ENCODE results near the gene SPEF1. TPM values are rescaled to one million over a fixed set of nuclear protein-coding genes. Genes with fewer than 3 reads are reported as not detected.

The SPEF1 gene
- total RNA-seq, 1 experiment from 2014 or later: not detected

DNA sequence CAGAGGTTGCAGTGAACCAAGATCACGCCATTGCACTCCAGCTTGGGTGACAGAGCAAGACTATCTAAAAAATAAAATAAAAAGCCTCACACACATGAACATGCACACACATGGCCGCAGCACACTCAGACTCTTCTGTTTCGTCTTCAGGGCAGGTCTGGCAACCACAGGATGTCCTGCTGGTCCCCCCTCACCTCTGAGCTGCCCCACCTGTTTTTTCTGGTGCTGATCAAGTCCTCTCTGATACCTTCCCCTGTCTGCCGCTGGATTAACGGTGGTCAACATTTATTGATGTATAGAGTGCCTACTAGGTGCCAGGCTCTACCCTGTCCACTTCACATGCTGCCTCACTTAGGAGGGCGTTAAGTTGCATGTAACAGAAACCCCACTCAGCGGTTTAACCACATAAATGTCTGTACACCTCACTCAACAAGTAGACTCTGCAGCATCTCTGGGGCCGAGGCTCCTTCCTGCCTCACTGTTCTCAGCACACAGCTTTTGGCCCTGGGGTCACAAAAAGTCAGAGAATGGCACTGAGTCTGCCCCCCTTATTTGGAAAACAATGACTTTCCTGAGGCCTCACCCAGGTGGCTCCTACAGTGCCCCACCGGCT lies 34.6 kb upstream of the SPEF1 start:
- Mint-ChIP-seq H3K9me3 (ENCODE audit: unreplicated experiment) (no peaks in the 10 kb centered on the region), H3K27ac (ENCODE audit: low read depth, unreplicated experiment) (no peak overlapping the region), H3K4me3 (ENCODE audit: unreplicated experiment) (no peak overlapping the region), H3K36me3 (ENCODE audit: insufficient read depth, unreplicated experiment) (peaks cover 12% of the 10 kb centered on the region), H3K27me3 (ENCODE audit: insufficient read depth, unreplicated experiment) (no peaks in the 10 kb centered on the region), H3K4me1 (ENCODE audit: insufficient read depth, unreplicated experiment) (peaks cover 35% of the 10 kb centered on the region)
- ChIA-PET CTCF (interaction anchor here (0.5 to 10.7 kb wide), 3 partner anchors 13 to 381 kb away, joined by 4 to 231 read pairs (median 5); partner anchors contain the start of genes CENPB and SPEF1), POLR2A (interaction anchor here (0.7 kb wide), 1 partner anchor 30 kb away, joined by 3 read pairs; no protein-coding TSS in a partner anchor)
- BruUV-seq (replicated peaks): no TSS peak
- intact Hi-C loops (cut with micrococcal nuclease): no loop called here
- no peak for TF ChIP-seq CTCF (IDR thresholded peaks at IDR 0.05; ENCODE audit: unreplicated experiment)
- DNase-seq (ENCODE audit: unreplicated experiment): no peak

- no peak for TF ChIP-seq CTCF (IDR thresholded peaks at IDR 0.05; ENCODE audit: unreplicated experiment)
- H3K36me3 Mint-ChIP-seq (ENCODE audit: insufficient read depth, unreplicated experiment): peaks cover 16% of the 10 kb centered on the region
- H3K4me3 Mint-ChIP-seq (ENCODE audit: unreplicated experiment): no peak overlapping the region
- H3K4me1 Mint-ChIP-seq (ENCODE audit: insufficient read depth, unreplicated experiment): peaks cover 35% of the 10 kb centered on the region
- no peak for DNase-seq (ENCODE audit: unreplicated experiment)
- ChIA-PET CTCF (interaction anchor here (0.6 to 10.7 kb wide), 4 partner anchors 15 to 39 kb away, joined by 3 to 231 read pairs (median 9); partner anchors contain the start of genes CENPB and SPEF1), POLR2A (interaction anchor here (1.1 to 1.3 kb wide), 3 partner anchors 30 to 117 kb away, joined by 3 to 5 read pairs (median 4); partner anchors contain the start of gene ADISSP)
- H3K27ac Mint-ChIP-seq (ENCODE audit: low read depth, unreplicated experiment): no peak overlapping the region
- no peaks in the 10 kb centered on the region for H3K9me3 Mint-ChIP-seq (ENCODE audit: unreplicated experiment)
- no peaks in the 10 kb centered on the region for H3K27me3 Mint-ChIP-seq (ENCODE audit: insufficient read depth, unreplicated experiment)
- BruUV-seq (replicated peaks): no TSS peak
- intact Hi-C loops (cut with micrococcal nuclease): no loop called here
Observed at GRCh38 chr20:3814928-3815495, 33.8 kb upstream of the SPEF1 start.

DNA sequence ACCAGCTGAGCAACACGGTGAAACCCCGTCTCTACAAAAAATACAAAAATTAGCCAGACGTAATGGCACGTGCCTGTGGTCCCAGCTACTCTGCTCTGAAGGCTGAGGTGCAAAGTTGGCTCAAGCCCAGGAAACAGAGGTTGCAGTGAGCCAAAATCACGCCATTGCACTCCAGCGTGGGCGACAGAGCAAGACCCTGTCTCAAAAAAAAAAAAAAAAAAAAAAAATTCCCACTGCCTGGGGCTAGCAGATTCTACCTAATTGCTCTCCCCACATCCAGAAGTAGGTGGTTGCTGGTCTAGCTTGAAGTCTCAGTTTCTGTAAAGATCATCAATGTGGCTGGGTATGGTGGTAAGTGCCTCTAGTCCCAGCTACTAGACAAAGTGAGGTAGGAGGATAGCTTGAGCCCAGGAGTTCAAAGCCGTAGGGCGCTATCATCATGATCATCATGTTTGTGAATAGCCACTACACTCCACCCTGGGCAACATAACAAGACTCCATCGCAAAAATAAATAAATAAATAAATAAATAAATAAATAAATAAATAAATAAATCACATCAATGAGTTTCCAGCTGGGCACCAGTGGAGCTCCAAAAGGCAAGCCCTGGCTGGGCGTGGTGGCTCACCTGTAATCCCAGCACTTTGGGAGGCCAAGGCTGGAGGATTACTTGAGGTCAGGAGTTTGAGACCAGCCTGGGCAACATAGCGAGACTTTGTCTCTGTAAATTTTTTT lies 32.8 kb upstream of the SPEF1 start:
- H3K27me3 Mint-ChIP-seq (ENCODE audit: insufficient read depth, unreplicated experiment): no peaks in the 10 kb centered on the region

More for the DNA sequence above, 32.8 kb upstream of the SPEF1 start:
- no TSS peak for BruUV-seq (replicated peaks)
- no peak for TF ChIP-seq CTCF (IDR thresholded peaks at IDR 0.05; ENCODE audit: unreplicated experiment)
- intact Hi-C loops (cut with micrococcal nuclease): no loop called here
- CTCF ChIA-PET: interaction anchor here (0.5 to 10.7 kb wide), 6 partner anchors 14 to 198 kb away, joined by 3 to 231 read pairs (median 4); partner anchors contain the start of genes CENPB and SPEF1
- Mint-ChIP-seq H3K4me3 (ENCODE audit: unreplicated experiment) (no peak overlapping the region), H3K36me3 (ENCODE audit: insufficient read depth, unreplicated experiment) (peaks cover 21% of the 10 kb centered on the region), H3K27ac (ENCODE audit: low read depth, unreplicated experiment) (no peak overlapping the region), H3K9me3 (ENCODE audit: unreplicated experiment) (no peaks in the 10 kb centered on the region), H3K4me1 (ENCODE audit: insufficient read depth, unreplicated experiment) (peaks cover 33% of the 10 kb centered on the region)
- no peak for DNase-seq (ENCODE audit: unreplicated experiment)
- POLR2A ChIA-PET: interaction anchor here (0.7 to 3.7 kb wide), 5 partner anchors 15 to 116 kb away, joined by 3 to 24 read pairs (median 4); partner anchors contain the start of gene ADISSP

All from MCF 10A (cell line).